Endothelial cell of umbilical vein (primary cell): ENCODE results near the gene RNF112.

Source experiments
- EZH2 ChIP-seq: IDR thresholded peaks from 2 replicates; pipeline ENCODE4 v1.6.1; 2012; ENCODE audit warnings: borderline replicate concordance, low read depth, mild to moderate bottlenecking, moderate library complexity, low read length, inconsistent platforms; ENCODE audit not compliant: severe bottlenecking
- FOS ChIP-seq: IDR thresholded peaks from 2 replicates; pipeline ENCODE4 v1.6.1; 2011; ENCODE audit warnings: mild to moderate bottlenecking, low read length, moderate library complexity, borderline replicate concordance; ENCODE audit not compliant: insufficient read depth
- JUN ChIP-seq: IDR thresholded peaks from 2 replicates; pipeline ENCODE4 v1.6.1; 2011; ENCODE audit warnings: borderline replicate concordance, low read depth; ENCODE audit not compliant: insufficient read length, insufficient read depth
- MYC ChIP-seq: IDR thresholded peaks from one replicate; pipeline ENCODE4 v1.6.1; 2011; ENCODE audit warnings: mild to moderate bottlenecking, low read depth, low read length
- POLR2A ChIP-seq: IDR thresholded peaks from 2 replicates; pipeline ENCODE4 v1.6.1; 2012; ENCODE audit warnings: low read depth, mild to moderate bottlenecking, control low read depth, low read length
- POLR2AphosphoS5 ChIP-seq: IDR thresholded peaks from 2 replicates; pipeline ENCODE4 v1.6.1; 2012; ENCODE audit warnings: low read depth, mild to moderate bottlenecking, control low read depth, low read length, moderate library complexity; ENCODE audit not compliant: insufficient read depth
- TF ChIP-seq, protein P1 (sequence below), 2 donors: IDR thresholded peaks; 1 replicate in 1 of 2; 2 replicates in 1 of 2; pipeline ENCODE4 v1.5.1; 2011; ENCODE audit warnings: low read length in 2 of 2, mild to moderate bottlenecking in 2 of 2, moderate library complexity in 2 of 2, control low read depth in 1 of 2, inconsistent platforms in 1 of 2, low read depth in 1 of 2; ENCODE audit not compliant: insufficient read depth in 1 of 2; ENCODE audit errors: extremely low read depth in 1 of 2
- TF ChIP-seq, protein P2 (sequence below): IDR thresholded peaks from 2 replicates; pipeline ENCODE4 v1.6.1; 2011; ENCODE audit not compliant: insufficient read depth, insufficient read length

DNA sequence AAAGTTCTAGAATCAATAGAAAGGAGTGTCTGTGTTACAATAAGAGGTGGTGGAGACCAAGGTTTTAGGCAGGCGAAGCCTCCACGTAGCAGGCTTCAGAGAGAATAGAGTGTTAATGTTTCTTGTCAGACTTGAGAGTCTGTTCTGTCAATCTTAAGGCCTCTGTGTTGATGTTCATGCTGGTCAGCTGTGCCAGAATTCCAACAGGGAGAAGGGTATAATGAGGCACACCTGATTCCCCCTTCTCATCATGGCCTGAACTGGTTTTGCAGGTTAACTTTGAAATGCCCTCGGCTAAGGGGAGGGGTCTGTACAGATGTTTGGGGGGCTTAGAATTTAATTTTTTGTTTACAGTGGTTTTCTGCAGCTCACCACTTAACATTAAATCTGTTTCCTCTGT is 46.0 kb downstream of the RNF112 start:
- TF ChIP-seq, protein P1, sequence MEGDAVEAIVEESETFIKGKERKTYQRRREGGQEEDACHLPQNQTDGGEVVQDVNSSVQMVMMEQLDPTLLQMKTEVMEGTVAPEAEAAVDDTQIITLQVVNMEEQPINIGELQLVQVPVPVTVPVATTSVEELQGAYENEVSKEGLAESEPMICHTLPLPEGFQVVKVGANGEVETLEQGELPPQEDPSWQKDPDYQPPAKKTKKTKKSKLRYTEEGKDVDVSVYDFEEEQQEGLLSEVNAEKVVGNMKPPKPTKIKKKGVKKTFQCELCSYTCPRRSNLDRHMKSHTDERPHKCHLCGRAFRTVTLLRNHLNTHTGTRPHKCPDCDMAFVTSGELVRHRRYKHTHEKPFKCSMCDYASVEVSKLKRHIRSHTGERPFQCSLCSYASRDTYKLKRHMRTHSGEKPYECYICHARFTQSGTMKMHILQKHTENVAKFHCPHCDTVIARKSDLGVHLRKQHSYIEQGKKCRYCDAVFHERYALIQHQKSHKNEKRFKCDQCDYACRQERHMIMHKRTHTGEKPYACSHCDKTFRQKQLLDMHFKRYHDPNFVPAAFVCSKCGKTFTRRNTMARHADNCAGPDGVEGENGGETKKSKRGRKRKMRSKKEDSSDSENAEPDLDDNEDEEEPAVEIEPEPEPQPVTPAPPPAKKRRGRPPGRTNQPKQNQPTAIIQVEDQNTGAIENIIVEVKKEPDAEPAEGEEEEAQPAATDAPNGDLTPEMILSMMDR (IDR thresholded peaks at IDR 0.05; ENCODE audit: extremely low read depth in 1 of 2, insufficient read depth in 1 of 2, low read depth in 1 of 2, low read length in 2 of 2), result no peak
- TF ChIP-seq FOS (no peak), POLR2A (no peak), EZH2 (no peak), JUN (no peak), POLR2AphosphoS5 (no peak), MYC (no peak)
- TF ChIP-seq, protein P2, sequence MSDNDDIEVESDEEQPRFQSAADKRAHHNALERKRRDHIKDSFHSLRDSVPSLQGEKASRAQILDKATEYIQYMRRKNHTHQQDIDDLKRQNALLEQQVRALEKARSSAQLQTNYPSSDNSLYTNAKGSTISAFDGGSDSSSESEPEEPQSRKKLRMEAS, result no peak
